Superior temporal gyrus (tissue), 1 donor: ENCODE data around the gene EPN1.
"Not testable (repeated sequence)": the region's sequence is repeated elsewhere in the genome, so short reads cannot be mapped to it uniquely, and the experiment has no call there.

ENCODE experiments used
- DNase-seq: peaks from one replicate; pipeline ENCODE4 v3.0.0-alpha.2; 2016; ENCODE audit errors: extremely low spot score

The EPN1 gene

GRCh38 chr19:55693336-55693974 is 18.4 kb downstream of the EPN1 start:
- DNase-seq, result no peak

GRCh38 chr19:55694241-55694655 is 19.2 kb downstream of the EPN1 start:
- no peak for DNase-seq

GRCh38 chr19:55694656-55695491 is 19.8 kb downstream of the EPN1 start:
- DNase-seq, result no peak

- DNase-seq, result no peak
Measured at GRCh38 chr19:55695511-55696290, 20.7 kb downstream of the EPN1 start.

- DNase-seq, result no peak
Measured at GRCh38 chr19:55696301-55697068, 21.5 kb downstream of the EPN1 start.

- DNase-seq, result no peak
Measured at GRCh38 chr19:55697069-55697440, 22.0 kb downstream of the EPN1 start.

- no peak for DNase-seq
Measured at GRCh38 chr19:55697698-55698097, 22.7 kb downstream of the EPN1 start.

- no peak for DNase-seq
Measured at GRCh38 chr19:55698256-55698655, 23.2 kb downstream of the EPN1 start.

- no peak for DNase-seq
Measured at GRCh38 chr19:55699221-55699620, 24.2 kb downstream of the EPN1 start.

- no peak for DNase-seq
Measured at GRCh38 chr19:55700813-55701212, 25.8 kb downstream of the EPN1 start.

- no peak for DNase-seq
Measured at GRCh38 chr19:55702131-55702627, 27.2 kb downstream of the EPN1 start.

GRCh38 chr19:55703790-55704215 is 28.8 kb downstream of the EPN1 start:
- peak; percentile 45 for DNase-seq

GRCh38 chr19:55704494-55705245 is 29.6 kb downstream of the EPN1 start:
- DNase-seq, result peak; percentile 14

GRCh38 chr19:55705972-55706371 is 30.9 kb downstream of the EPN1 start:
- DNase-seq, result no peak

GRCh38 chr19:55711719-55712118 is 36.7 kb downstream of the EPN1 start:
- no peak for DNase-seq

- no peak for DNase-seq
Measured at GRCh38 chr19:55712804-55713631, 38.0 kb downstream of the EPN1 start.

- no peak for DNase-seq
Measured at GRCh38 chr19:55716531-55716930, 41.5 kb downstream of the EPN1 start.

GRCh38 chr19:55717251-55717650 is 42.2 kb downstream of the EPN1 start:
- DNase-seq, result no peak

GRCh38 chr19:55717879-55718711 is 43.1 kb downstream of the EPN1 start:
- not testable (repeated sequence) for DNase-seq
